ENCODE measurements around the gene GRIN2D. TPM values are rescaled to one million over a fixed set of nuclear protein-coding genes. Genes with fewer than 3 reads are reported as not detected.
"Not testable (repeated sequence)": the region's sequence is repeated elsewhere in the genome, so short reads cannot be mapped to it uniquely, and the experiment has no call there.

Gene GRIN2D
- total RNA-seq, 1 donor from 2014 or later: 21.7 TPM

GRCh38 chr19:48368936-48369335 is 24.5 kb upstream of the GRIN2D start:
- Mint-ChIP-seq H3K4me3 (ENCODE audit: unreplicated experiment) (no peak overlapping the region), H3K27ac (ENCODE audit: unreplicated experiment) (no peak overlapping the region), H3K36me3 (ENCODE audit: unreplicated experiment) (no peaks in the 10 kb centered on the region), H3K27me3 (ENCODE audit: unreplicated experiment) (peaks cover 5% of the 10 kb centered on the region), H3K4me1 (ENCODE audit: low read depth, unreplicated experiment) (peaks cover 19% of the 10 kb centered on the region), H3K9me3 (ENCODE audit: unreplicated experiment) (peaks cover 4% of the 10 kb centered on the region)
- DNase-seq: peak; percentile 47
- no peak for TF ChIP-seq CTCF (IDR thresholded peaks at IDR 0.05; ENCODE audit: partially characterized antibody, unreplicated experiment)

GRCh38 chr19:48370955-48371354 is 22.5 kb upstream of the GRIN2D start:
- Mint-ChIP-seq H3K27ac (ENCODE audit: unreplicated experiment) (peak overlapping the region; percentile 72), H3K36me3 (ENCODE audit: unreplicated experiment) (no peaks in the 10 kb centered on the region), H3K4me1 (ENCODE audit: low read depth, unreplicated experiment) (peaks cover 19% of the 10 kb centered on the region), H3K9me3 (ENCODE audit: unreplicated experiment) (peaks cover 4% of the 10 kb centered on the region), H3K27me3 (ENCODE audit: unreplicated experiment) (peaks cover 5% of the 10 kb centered on the region), H3K4me3 (ENCODE audit: unreplicated experiment) (no peak overlapping the region)
- no peak for DNase-seq
- TF ChIP-seq CTCF (IDR thresholded peaks at IDR 0.05; ENCODE audit: partially characterized antibody, unreplicated experiment): no peak

- Mint-ChIP-seq H3K36me3 (ENCODE audit: unreplicated experiment) (no peaks in the 10 kb centered on the region), H3K4me3 (ENCODE audit: unreplicated experiment) (no peak overlapping the region), H3K27me3 (ENCODE audit: unreplicated experiment) (peaks cover 5% of the 10 kb centered on the region), H3K27ac (ENCODE audit: unreplicated experiment) (peak overlapping the region; percentile 72), H3K4me1 (ENCODE audit: low read depth, unreplicated experiment) (peaks cover 19% of the 10 kb centered on the region), H3K9me3 (ENCODE audit: unreplicated experiment) (peaks cover 4% of the 10 kb centered on the region)
- TF ChIP-seq CTCF (IDR thresholded peaks at IDR 0.05; ENCODE audit: partially characterized antibody, unreplicated experiment): no peak
- no peak for DNase-seq
Measured at GRCh38 chr19:48371367-48371766, 22.1 kb upstream of the GRIN2D start.

- H3K9me3 Mint-ChIP-seq (ENCODE audit: unreplicated experiment); DNase-seq; H3K27ac Mint-ChIP-seq (ENCODE audit: unreplicated experiment); H3K36me3 Mint-ChIP-seq (ENCODE audit: unreplicated experiment); H3K27me3 Mint-ChIP-seq (ENCODE audit: unreplicated experiment); H3K4me3 Mint-ChIP-seq (ENCODE audit: unreplicated experiment): not testable (repeated sequence)
- H3K4me1 Mint-ChIP-seq (ENCODE audit: low read depth, unreplicated experiment): peaks cover 19% of the 10 kb centered on the region
Measured at GRCh38 chr19:48371771-48372170, 21.7 kb upstream of the GRIN2D start.

GRCh38 chr19:48372904-48373303 is 20.6 kb upstream of the GRIN2D start:
- Mint-ChIP-seq H3K4me3 (ENCODE audit: unreplicated experiment) (no peak overlapping the region), H3K27ac (ENCODE audit: unreplicated experiment) (peak overlapping the region; percentile 31), H3K9me3 (ENCODE audit: unreplicated experiment) (peaks cover 4% of the 10 kb centered on the region), H3K4me1 (ENCODE audit: low read depth, unreplicated experiment) (peaks cover 19% of the 10 kb centered on the region), H3K27me3 (ENCODE audit: unreplicated experiment) (peaks cover 5% of the 10 kb centered on the region), H3K36me3 (ENCODE audit: unreplicated experiment) (no peaks in the 10 kb centered on the region)
- no peak for DNase-seq
- no peak for TF ChIP-seq CTCF (IDR thresholded peaks at IDR 0.05; ENCODE audit: partially characterized antibody, unreplicated experiment)

- Mint-ChIP-seq H3K27me3 (ENCODE audit: unreplicated experiment) (peaks cover 5% of the 10 kb centered on the region), H3K4me3 (ENCODE audit: unreplicated experiment) (no peak overlapping the region), H3K4me1 (ENCODE audit: low read depth, unreplicated experiment) (peaks cover 16% of the 10 kb centered on the region), H3K36me3 (ENCODE audit: unreplicated experiment) (no peaks in the 10 kb centered on the region), H3K9me3 (ENCODE audit: unreplicated experiment) (peaks cover 4% of the 10 kb centered on the region), H3K27ac (ENCODE audit: unreplicated experiment) (no peak overlapping the region)
- no peak for TF ChIP-seq CTCF (IDR thresholded peaks at IDR 0.05; ENCODE audit: partially characterized antibody, unreplicated experiment)
- no peak for DNase-seq
Measured at GRCh38 chr19:48373567-48373966, 19.9 kb upstream of the GRIN2D start.

Measured in glutamatergic neuron (in vitro differentiated cells).